ENCODE results near the gene TMEM125.

Gene TMEM125

DNA sequence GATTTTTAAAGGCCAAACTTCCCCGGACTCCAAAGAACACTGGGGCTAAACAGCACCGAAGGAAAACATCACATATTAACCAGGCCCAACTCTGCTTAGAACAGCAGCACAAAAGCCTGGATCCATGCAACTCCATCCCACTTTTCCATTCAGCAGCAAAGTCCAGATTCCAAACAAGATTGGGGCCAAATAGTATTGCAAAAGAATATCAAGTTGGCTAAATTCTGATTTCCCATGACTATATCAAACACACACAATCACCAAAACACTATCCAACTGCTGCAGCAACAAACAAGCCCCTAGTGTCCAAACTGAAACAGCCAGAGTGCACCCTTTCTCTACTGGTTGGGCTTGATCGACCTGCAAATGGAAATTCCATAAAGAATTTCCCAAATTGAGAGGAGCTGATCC is 19.4 kb upstream of the TMEM125 start:
- no peak for DNase-seq

DNA sequence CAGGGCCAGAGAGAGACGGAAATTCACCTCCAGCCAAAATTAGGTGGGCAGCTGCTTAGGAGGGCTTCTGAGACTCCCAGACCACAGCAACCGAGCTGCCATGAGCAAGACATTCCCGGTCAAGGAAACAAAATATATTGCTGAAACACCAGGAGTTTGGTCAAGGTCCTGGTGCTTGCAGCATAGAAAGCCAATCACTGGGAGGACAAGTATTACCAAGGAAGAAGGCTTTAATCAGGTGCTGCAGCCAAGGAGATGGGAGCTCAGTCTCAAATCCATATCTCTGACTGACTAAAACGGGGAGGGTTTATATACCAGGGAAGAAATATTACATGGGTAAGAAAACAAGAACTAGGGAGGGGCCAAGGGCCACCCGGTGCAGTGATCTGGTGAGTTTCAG is 18.8 kb upstream of the TMEM125 start:
- no peak for DNase-seq

DNA sequence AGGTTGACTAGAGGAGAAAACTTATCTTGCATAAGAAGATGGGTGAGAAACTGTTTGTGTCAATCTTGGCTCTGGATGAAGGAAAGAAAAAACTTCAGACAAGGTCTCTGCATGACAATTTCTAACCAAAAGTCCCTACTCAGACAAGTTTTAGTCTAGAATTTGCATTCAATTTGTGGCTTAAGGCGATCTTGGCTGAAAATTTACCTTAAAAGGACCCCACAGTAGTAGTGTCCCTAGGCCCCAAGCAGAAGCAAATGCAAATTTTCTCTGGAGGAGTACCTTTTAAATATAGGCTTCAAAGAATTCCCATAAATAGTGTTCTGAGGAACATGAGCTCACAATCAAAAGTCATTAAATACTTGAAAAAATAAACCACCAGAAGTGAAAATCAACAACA is 17.6 kb upstream of the TMEM125 start:
- no peak for DNase-seq

DNA sequence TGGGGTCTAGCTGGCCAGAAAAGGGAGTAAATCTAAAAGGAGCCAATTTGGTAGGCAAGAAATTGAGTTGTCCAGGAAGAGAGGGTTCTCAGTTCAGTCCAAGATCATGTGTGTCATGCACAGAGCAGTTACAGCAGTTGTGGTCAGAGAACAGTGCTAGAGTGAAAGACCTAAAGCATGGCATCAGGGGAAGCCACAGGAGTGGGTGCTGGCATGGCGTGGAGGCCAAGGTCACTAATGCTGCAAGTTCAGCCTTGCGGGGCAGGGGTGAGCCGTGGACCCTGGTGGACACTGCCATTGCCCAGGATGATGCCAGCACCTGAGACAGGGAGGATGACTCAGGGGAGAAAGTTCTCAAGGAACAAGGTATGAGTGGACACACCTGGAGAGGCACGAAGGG is 16.6 kb upstream of the TMEM125 start:
- no peak for DNase-seq

DNA sequence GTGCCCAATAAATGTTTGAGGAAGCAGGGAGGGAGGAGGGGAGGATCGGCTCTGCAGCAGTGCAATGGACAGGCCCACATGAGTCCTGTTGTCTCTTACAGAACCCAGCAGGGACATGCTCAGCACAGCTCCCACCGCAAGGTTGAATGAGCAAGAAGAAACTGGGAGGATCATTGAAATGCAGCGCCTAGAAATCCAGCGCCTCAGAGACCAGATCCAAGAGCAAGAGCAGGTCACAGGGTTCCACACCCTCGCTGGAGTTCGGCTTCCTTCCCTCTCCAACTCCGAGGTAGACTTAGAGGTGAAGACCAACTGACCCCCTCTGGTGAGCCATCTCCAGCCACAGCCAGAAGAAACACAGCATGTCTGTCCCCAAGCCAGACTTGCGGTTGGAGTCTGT is 15.9 kb upstream of the TMEM125 start:
- DNase-seq, result no peak

DNA sequence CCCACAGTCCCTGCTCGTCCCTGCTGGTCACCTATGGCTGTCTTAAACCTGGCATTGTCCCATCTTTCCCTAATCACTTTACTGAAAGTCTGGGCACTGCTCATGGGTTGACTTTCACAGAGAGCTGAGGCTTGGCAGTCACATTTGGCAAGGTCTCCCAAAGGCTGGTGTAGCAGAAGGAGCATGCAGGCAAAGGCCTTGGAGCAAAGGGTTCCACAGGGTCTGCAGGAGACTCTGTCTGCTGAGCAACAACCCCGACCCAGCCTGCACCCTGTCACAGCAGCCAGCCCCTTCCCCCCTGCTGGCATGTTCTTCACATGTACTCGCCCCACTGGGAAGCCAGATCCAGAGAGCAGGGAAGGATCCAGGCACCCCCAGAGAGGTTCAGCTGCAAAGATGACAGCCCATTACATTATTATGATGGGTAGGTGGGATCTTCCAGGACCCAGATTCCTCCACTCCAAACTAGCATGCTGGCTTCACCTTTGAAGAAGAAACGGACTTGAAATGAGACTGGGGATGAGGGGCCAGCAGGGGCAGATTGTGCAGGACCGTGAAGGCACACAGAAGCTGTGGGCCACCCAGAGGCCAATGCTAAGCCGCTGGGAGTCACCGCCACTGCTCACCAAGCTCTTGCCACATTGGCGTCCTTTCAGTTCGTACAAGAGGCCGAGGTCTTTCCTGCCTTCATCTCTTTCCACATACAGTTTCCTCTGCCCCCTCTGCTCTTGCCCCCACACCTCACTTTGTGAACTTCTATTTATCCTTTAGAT is 14.2 kb upstream of the TMEM125 start:
- DNase-seq, result no peak

DNA sequence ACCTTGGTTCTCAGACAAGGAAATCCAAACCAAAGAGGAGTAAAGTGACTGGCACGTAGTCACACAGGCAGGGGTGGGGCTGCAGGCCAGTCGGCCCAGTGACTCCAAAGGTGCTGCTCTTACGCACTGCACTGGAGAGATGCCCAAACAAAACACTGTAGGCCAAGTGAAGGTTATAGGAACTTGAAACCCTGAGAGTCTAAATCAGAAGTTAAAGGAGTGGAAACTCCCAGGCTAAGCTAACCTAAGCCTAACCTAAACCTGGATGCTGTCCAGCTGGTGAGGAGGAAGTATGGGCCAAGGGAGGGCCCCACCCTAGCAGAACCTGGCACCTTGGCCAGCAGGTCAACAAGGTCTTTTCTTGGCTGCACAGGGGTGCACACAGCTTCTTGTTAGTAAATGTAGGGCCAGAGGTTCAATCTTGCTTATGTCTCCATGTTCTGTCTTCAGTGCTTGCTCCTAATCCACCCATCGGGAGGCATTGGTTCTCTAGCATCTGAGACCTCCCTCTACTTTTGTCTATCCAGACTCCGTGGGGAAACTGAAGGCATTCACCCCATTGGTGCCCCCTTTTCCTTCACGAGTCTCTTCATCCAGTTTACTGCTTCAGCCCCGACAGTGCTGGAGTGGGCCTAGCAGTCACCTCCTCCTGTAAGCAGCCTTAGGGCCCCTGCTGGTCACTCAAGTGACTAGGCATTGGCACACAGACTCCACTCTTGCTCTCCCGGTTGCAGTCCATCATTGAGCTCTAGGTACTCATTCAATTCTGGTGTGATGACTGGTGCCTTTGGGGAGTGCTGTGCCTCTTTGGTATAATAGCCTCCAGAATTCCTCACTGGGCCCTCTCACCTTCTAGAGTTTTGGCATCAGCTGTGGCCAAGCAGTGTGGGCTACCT is 12.9 kb upstream of the TMEM125 start:
- no peak for DNase-seq

DNA sequence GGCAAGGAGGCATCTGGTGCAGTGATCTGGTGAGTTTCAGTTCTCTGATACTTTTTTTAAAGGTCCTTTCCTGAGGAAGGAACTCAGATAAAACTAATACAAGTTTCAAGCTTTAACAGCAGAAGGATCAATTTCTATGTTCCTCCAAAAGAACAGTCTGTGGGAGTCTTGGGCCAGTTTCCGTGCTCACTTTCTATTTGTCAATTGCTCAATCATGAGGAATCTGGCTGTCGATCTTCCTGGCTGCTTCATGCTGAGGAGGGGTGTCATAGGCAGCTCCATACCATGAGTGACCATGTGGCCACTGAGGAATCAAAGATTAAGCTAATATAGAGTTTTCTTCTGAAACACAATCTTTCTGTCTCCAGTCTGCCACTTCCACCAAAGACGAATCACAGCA is 11.4 kb upstream of the TMEM125 start:
- DNase-seq, result no peak

DNA sequence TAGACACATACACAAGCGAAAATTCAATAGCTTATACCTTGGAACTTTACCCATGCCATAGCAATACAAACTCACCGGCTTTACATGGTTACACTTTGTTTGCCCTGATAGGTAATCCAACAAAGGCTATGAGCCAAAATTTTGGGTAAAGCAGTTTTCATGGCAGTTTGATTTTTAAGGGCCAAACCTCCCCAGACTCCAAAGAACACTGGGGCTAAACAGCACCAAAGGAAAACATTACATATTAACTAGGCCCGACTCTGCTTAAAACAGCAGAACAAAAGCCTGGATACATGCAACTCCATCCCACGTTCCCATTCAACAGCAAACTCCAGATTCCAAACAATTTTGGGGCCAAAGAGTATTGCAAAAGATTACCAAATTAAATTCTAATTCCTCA is 4.4 kb upstream of the TMEM125 start:
- DNase-seq, result no peak

DNA sequence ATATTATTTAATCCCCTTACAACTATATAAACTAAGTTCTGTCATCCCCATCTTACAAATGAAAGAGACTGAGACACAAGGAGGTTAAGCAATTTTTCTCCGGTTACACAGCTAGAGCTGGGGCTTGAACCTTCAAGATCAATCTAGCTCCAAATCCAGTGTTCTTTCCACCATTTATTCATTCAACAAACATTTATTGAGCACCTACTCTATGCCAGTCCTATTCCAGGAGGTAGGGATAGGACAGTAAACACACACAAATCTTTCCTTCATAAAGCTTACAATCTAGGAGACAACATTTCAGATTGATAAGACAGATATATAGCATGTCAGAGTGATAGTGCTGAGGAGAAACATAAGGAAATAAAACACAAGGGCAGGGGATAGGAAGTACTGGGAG is 2.9 kb upstream of the TMEM125 start:
- no peak for DNase-seq

DNA sequence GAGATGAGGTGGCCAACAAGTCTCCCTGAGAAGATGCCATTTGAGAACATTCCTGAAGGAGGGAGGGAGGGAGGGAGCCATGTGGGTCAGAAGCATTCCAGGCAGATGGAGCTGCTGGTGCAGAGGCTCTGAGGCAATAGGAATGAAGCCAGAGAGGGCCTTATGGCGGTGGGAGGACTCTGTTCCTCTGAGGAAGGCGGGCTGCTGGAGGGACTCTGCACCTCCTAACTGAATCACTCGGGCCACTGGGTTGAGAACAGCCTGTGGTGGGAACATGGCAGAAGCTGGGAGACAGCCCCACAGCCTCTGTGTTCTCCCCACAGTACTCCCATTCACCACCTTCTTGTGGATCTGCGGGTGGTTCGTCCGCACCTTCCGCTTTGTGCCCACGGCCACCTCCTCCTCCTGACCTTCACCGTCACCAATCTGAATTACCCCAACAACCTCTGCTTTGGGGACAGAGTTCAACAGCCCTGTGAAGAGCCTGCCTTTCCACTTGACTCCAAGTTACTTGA is 2.4 kb upstream of the TMEM125 start:
- DNase-seq, result no peak

DNA sequence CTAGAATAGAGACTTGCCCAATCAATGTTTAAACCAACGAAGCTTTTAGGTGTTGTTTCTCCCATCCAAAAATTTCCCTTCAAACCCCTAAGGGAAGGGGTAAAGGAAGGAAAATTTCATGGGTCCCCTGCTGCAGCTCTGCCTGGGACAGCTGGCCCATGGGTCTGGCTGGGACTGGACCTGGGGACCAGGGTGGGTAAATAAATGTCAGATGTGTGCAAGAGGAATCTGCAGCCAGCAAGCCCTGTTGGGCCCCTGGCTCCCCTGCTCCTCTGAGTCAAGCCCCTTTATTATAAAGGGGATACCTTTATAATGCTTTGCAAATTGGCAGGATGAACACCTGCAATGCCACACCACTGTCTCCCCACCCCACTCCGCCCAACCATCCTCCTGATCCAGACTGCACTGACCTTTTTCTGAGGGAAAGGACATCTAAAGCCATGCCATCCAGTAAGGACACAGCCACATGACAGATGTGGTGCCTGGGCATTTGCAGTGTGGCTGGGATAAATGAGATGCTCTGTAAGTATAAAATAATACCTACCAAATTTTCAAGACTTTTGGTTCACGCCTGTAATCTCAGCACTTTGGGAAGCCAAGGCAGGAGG is 1.9 kb upstream of the TMEM125 start:
- DNase-seq, result no peak

DNA sequence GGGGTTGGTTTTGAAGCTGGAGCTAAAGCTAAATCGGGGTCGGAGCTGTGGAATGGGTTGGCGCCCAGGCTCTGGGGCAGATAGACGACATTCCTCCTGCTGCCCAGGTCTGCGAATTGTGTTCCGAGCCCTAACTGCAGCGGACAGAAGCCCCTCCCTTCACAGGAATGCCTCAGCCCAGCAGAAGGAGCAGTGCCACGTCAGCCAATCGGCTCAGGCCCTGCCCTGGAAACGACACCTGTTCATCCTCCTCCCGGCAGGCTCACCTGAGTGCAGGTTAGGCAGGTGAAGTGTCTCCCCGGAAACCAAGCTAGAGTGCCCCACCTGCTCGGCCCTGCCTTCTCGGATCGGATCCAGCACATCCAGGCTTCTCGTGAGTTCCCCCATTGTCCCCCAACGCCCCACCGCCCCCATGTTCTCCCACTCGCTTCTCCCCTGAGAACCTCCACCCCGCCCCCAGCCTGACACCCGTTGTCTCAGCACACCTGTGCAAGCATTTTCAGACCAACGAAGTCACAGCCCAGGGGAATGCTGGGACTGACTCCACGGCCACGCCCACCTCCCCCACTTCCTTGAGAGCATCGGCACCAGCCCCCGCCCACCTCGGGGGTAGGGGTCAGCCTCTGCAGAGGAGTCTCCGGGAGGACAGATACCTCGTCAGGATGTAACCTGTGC is 775 bp downstream of the TMEM125 start:
- DNase-seq, result no peak

DNA sequence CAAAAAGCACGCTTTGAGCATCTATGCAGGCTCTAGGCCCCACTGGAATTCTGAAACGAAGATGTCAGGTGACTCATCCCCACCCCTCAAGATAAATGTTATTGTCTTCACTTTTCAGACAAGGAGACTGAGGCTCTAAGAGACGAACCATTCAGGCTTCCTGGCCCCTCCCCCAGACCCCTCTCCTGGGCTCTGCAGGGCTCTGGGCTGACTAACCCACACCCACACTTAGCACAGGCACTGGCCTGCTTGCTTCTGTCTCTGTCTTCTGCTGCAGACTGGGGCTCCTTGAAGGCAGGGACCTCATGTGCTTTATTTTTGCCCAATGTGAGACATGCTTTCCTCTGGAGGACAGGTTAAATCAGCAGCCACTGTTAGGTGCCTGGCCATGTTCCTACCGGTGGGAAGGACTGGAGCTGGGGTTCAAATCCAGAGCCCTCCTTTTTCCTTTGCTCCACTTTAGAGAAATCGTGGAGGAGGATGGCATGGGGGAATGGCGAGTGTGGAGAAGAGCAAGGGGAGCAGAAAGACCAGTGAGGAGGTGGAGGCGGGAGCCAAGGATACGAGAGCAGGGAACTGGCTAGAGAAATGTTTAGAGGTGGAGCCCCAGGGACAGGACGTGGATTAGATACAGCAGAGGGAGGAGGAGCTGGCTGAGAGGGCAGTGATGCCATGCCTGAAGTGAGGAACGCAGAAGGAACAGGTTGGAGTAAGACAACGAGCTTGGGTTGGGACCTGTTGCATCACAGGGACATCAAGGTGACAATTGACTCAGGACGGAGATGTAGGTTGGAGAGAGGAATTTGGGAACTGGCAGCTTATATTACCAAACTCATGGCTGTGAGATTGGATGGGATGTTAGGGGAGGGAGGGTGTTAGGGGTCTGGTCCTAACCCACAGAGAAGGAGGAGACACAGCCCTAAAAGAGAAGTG is 1.7 kb downstream of the TMEM125 start:
- no peak for DNase-seq

DNA sequence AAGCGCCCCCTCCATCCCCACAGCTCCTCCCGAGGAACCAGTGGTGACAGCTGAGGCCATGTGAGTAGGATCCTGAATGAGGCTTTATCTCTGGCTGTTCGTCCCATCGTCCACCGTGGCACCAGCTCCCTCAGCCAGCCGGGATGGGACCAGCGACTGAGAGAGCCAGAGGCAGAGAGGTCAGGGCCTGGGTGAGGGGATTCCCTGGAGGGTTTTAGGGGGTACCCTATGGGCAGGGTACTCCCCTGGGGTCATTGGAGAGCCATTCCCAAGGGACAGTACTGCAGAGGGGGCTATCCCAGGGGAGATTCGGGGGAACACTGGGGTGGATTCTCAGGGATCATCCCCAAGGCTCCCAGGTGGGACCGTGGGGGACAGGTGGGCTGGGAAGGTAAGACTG is 2.4 kb downstream of the TMEM125 start:
- DNase-seq, result no peak

DNA sequence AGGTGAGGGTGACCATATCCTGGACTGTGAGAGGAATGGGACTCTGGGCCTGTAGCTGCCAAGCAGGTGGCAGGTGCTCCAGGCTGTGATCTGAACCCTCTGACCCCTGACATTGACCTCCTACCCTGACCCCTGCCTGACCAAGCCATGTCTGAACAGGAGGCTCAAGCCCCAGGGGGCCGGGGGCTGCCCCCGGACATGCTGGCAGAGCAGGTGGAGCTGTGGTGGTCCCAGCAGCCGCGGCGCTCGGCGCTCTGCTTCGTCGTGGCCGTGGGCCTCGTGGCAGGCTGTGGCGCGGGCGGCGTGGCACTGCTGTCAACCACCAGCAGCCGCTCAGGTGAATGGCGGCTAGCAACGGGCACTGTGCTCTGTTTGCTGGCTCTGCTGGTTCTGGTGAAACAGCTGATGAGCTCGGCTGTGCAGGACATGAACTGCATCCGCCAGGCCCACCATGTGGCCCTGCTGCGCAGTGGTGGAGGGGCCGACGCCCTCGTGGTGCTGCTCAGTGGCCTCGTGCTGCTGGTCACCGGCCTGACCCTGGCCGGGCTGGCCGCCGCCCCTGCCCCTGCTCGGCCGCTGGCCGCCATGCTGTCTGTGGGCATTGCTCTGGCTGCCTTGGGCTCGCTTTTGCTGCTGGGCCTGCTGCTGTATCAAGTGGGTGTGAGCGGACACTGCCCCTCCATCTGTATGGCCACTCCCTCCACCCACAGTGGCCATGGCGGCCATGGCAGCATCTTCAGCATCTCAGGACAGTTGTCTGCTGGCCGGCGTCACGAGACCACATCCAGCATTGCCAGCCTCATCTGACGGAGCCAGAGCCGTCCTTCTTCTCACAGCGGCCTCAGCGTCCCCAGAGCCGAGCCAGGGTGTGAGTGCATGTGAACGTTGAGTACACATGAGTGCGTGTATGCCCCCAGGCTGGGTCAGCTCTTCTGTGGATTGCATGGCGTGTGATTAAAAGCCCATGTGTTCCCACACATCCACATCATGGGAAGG is 3.1 kb downstream of the TMEM125 start:
- no peak for DNase-seq

DNA sequence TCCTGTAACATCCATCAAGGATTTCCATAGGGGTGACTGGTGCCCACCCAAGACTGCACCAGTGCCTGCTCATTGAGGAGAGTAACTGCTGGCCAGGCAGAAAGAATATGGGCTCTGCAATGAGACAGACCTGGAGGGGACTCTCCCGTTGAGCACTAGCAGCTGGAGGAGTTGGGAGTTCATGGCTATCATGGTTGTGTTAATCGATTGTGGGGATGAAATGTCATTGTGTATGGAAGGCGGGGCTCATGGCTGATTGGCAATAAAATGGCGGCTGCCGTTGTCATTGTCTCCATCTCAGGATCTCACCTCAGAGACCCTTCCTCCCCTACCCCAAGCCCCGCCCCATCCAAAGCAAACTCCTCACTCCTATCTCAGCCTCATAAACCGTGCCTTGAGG is 3.9 kb downstream of the TMEM125 start:
- DNase-seq, result no peak

DNA sequence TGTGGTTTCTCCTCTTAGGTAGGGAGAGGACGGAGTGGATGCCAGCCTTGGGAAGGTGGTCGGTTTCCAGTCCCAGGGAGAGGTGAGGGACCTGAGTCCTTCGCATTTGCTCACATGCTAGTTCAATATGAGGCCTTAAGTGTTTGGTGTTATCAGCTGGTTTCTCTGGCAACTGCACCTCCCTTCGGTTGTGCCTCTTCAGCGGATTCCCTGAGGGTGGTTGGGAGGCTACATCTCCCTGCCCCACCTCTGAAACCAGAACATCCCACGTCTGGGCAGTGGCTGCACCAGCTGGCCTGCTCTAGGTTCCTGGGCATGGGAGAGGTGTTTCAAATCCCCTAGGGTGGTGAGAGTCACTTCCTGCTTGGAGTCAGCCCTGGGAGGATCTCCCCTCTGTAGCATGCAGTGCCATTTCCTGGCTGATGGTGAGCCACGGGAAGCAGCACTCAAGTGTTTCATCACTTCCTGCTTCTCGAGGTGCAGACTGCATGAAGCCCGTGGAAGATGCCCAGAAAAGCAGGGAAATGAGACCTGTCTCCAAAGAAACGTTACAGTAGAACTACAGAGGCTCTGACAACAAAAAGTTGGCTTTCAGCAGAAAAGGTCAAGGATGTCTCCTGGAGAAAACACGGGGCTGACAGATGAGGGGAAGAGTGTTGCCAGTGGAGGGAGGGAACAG is 4.5 kb downstream of the TMEM125 start:
- no peak for DNase-seq

DNA sequence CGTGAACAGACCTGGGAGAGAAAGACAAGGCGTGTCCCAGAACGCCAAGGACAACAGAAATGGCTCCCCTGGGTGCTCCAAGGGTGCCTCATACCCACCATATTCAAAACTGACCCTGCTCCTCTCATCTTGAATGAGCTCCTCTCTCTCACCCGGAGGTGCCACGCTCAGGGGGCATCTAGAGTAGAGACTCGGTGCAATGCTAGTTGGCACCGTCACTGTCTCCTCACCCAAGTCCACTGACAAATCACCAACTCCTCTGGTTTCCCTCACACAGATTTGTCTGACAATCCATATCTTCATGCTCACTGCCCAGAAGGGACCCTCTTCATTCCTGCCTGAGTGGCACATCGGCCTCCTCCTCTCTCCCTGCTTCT is 5.0 kb downstream of the TMEM125 start:
- no peak for DNase-seq
